ENCODE results near the gene C4BPA.

The C4BPA gene

DNA sequence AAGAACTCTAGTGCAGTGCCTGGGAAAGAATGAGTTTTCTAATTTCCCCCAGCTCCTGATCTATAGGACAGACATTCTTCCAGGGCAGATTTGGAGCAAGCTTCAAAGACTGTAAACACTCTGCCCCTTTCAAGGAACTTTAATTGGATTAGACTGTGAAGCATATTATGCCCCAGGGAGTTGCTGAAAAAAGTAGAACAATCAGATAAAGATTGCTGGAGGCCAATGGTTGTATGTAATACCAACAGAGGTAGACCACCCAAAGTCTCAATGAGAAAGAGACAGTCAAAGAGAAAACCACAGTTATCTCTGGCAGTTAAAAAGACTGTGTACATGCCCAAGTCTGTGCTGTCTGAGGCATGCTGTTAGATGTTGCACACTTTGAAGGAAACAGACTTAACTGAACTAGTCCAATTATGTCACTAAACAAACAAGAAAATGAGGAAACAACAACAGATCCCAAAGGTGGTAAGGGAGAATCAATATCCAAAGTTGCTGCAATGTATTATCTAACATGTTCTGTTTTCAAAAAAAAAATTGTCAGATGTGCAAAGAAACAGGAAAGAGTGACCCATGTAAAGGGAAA is 24.4 kb downstream of the C4BPA start:
- H3K27ac ChIP-seq (ENCODE audit: low read length), result no peak overlapping the region
- H3K79me2 ChIP-seq (ENCODE audit: low read length), result no peaks in the 10 kb centered on the region
- no peak overlapping the region for H3K9ac ChIP-seq (ENCODE audit: low read length)
- no peak for DNase-seq
- no peaks in the 10 kb centered on the region for H3K9me2 ChIP-seq (replicated peaks; ENCODE audit: insufficient read depth, low read length)
- H3K4me1 ChIP-seq (ENCODE audit: low read length), result no peaks in the 10 kb centered on the region
- H3K9me3 ChIP-seq (replicated peaks; ENCODE audit: insufficient read depth, low read length), result no peaks in the 10 kb centered on the region
- no peaks in the 10 kb centered on the region for H3F3A ChIP-seq (ENCODE audit: insufficient read depth, low read length)
- H3K27me3 ChIP-seq (replicated peaks; ENCODE audit: insufficient read depth, low read length), result no peaks in the 10 kb centered on the region
- H3K4me2 ChIP-seq (ENCODE audit: low read depth, low read length), result no peak overlapping the region
- TF ChIP-seq, protein P1, sequence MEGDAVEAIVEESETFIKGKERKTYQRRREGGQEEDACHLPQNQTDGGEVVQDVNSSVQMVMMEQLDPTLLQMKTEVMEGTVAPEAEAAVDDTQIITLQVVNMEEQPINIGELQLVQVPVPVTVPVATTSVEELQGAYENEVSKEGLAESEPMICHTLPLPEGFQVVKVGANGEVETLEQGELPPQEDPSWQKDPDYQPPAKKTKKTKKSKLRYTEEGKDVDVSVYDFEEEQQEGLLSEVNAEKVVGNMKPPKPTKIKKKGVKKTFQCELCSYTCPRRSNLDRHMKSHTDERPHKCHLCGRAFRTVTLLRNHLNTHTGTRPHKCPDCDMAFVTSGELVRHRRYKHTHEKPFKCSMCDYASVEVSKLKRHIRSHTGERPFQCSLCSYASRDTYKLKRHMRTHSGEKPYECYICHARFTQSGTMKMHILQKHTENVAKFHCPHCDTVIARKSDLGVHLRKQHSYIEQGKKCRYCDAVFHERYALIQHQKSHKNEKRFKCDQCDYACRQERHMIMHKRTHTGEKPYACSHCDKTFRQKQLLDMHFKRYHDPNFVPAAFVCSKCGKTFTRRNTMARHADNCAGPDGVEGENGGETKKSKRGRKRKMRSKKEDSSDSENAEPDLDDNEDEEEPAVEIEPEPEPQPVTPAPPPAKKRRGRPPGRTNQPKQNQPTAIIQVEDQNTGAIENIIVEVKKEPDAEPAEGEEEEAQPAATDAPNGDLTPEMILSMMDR (IDR thresholded peaks at IDR 0.05; ENCODE audit: low read length), result no peak
- TF ChIP-seq EZH2phosphoT487 (IDR thresholded peaks at IDR 0.05; ENCODE audit: low read length) (no peak), EZH2 (optimal IDR thresholded peaks at IDR 0.05; ENCODE audit: low read depth, low read length) (no peak)
- no peaks in the 10 kb centered on the region for H4K20me1 ChIP-seq (ENCODE audit: insufficient read depth, low read length)
- H2AFZ ChIP-seq (ENCODE audit: low read length), result no peak overlapping the region
- no peak overlapping the region for H3K4me3 ChIP-seq (ENCODE audit: low read length)
- H3K36me3 ChIP-seq (replicated peaks; ENCODE audit: insufficient read depth, low read length), result no peaks in the 10 kb centered on the region

DNA sequence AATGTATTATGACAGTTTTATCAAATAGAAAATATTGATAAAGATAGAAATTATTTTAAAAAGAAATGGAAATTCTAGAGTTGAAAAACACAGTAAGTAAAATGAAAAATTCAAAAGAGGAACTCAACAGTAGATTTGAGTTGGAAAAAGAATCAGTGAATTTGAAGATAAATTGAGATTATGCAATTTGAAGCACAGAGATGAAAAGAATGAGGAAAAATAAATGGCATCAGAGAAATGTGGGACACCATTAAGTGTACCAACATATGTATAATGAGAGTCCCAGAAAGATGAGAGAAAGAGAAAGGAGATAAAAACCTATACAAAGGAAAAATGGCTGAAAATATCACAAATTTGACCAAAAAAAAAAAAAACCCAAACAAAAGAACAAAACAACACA is 25.0 kb downstream of the C4BPA start:
- Histone ChIP-seq H3K4me2 (ENCODE audit: low read depth, low read length) (no peak overlapping the region), H3K4me3 (ENCODE audit: low read length) (no peak overlapping the region), H3K27ac (ENCODE audit: low read length) (no peak overlapping the region), H3K4me1 (ENCODE audit: low read length) (no peaks in the 10 kb centered on the region), H2AFZ (ENCODE audit: low read length) (no peak overlapping the region), H3K79me2 (ENCODE audit: low read length) (no peaks in the 10 kb centered on the region), H3K9ac (ENCODE audit: low read length) (no peak overlapping the region), H3K36me3 (replicated peaks; ENCODE audit: insufficient read depth, low read length) (no peaks in the 10 kb centered on the region), H3K27me3 (replicated peaks; ENCODE audit: insufficient read depth, low read length) (no peaks in the 10 kb centered on the region), H4K20me1 (ENCODE audit: insufficient read depth, low read length) (no peaks in the 10 kb centered on the region), H3F3A (ENCODE audit: insufficient read depth, low read length) (no peaks in the 10 kb centered on the region), H3K9me2 (replicated peaks; ENCODE audit: insufficient read depth, low read length) (no peaks in the 10 kb centered on the region), H3K9me3 (replicated peaks; ENCODE audit: insufficient read depth, low read length) (no peaks in the 10 kb centered on the region)
- TF ChIP-seq, protein P1 (IDR thresholded peaks at IDR 0.05; ENCODE audit: low read length), result no peak
- TF ChIP-seq EZH2 (optimal IDR thresholded peaks at IDR 0.05; ENCODE audit: low read depth, low read length) (no peak), EZH2phosphoT487 (IDR thresholded peaks at IDR 0.05; ENCODE audit: low read length) (no peak)
- DNase-seq, result no peak

DNA sequence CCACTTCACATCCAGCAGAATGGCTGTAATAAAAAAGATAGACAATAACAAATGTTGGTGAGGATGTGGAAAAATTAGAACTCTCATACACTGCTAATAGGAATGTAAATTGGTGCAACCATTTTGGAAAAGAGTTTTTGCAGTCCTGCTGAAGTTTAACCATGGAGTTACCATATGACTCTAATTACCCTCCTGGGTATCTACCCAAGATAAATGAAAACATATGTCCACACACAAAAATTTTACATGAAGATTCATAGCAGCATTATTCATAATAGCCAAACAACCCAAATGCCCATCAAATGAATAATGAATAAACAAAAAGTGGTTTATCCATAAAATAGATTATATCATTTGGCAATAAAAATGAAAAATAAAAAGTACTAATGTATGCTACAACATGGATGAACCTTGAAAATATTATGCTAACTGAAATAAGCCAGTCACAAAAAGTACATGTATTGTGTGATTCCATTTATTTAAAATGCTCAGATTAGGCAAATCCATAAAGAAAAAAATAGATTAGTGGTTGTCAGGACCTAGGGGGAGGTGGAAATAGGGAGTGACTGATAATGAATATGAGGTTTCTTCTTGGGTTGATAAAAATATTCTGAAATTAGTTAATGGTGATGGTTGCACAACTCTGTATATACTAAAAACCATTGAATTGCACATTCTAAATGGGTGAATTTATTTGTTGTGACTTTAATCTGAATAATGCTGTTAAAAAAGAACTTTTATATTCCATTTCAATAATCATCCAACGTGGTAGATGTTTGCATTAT is 26.4 kb downstream of the C4BPA start:
- no peak for DNase-seq
- no peaks in the 10 kb centered on the region for H3K27me3 ChIP-seq (replicated peaks; ENCODE audit: insufficient read depth, low read length)
- no peak overlapping the region for H3K9ac ChIP-seq (ENCODE audit: low read length)
- no peaks in the 10 kb centered on the region for H3K9me2 ChIP-seq (replicated peaks; ENCODE audit: insufficient read depth, low read length)
- no peak overlapping the region for H3K4me3 ChIP-seq (ENCODE audit: low read length)
- TF ChIP-seq EZH2 (optimal IDR thresholded peaks at IDR 0.05; ENCODE audit: low read depth, low read length) (no peak), EZH2phosphoT487 (IDR thresholded peaks at IDR 0.05; ENCODE audit: low read length) (no peak)
- TF ChIP-seq, protein P1 (IDR thresholded peaks at IDR 0.05; ENCODE audit: low read length), result no peak
- no peaks in the 10 kb centered on the region for H3K79me2 ChIP-seq (ENCODE audit: low read length)
- H3K27ac ChIP-seq (ENCODE audit: low read length), result no peak overlapping the region
- H3K9me3 ChIP-seq (replicated peaks; ENCODE audit: insufficient read depth, low read length), result no peaks in the 10 kb centered on the region
- no peak overlapping the region for H3K4me2 ChIP-seq (ENCODE audit: low read depth, low read length)
- H3K36me3 ChIP-seq (replicated peaks; ENCODE audit: insufficient read depth, low read length), result no peaks in the 10 kb centered on the region
- no peaks in the 10 kb centered on the region for H3F3A ChIP-seq (ENCODE audit: insufficient read depth, low read length)
- no peaks in the 10 kb centered on the region for H3K4me1 ChIP-seq (ENCODE audit: low read length)
- no peaks in the 10 kb centered on the region for H4K20me1 ChIP-seq (ENCODE audit: insufficient read depth, low read length)
- no peak overlapping the region for H2AFZ ChIP-seq (ENCODE audit: low read length)
